ENCODE results near the gene PCCA. TPM values are rescaled to one million over a fixed set of nuclear protein-coding genes. Genes with fewer than 3 reads are reported as not detected.
"Not testable (repeated sequence)": the region's sequence is repeated elsewhere in the genome, so short reads cannot be mapped to it uniquely, and the experiment has no call there.

PCCA gene
- total RNA-seq, 1 donor from 2014 or later = 24.4 TPM

GRCh38 chr13:100515410-100515800 is 426.5 kb downstream of the PCCA start:
- DNase-seq (ENCODE audit: extremely low read depth, low read depth, low spot score) = no peak

DNA sequence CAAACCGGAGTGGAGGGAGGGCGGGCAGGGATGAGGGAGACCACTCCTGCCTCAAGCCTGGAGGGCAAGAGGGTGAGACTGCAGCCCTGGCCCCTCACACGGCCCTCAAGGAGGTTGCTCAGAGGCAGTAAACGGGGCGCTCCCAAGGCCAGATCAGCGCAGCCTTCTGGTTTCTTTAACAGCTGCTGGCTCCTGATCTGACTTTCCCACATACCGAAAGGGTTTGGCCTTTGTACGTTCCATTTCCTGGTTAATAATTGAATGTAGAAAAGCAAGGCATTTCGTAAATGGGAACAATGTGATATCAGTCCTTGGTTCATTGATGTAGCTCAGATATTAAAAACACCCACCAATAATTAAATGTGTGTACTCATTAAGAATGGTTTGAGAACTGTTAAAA is 428.2 kb downstream of the PCCA start:
- no peak for DNase-seq (ENCODE audit: extremely low read depth, low read depth, low spot score)

GRCh38 chr13:100517728-100518127 is 428.8 kb downstream of the PCCA start:
- no peak for DNase-seq (ENCODE audit: extremely low read depth, low read depth, low spot score)

DNA sequence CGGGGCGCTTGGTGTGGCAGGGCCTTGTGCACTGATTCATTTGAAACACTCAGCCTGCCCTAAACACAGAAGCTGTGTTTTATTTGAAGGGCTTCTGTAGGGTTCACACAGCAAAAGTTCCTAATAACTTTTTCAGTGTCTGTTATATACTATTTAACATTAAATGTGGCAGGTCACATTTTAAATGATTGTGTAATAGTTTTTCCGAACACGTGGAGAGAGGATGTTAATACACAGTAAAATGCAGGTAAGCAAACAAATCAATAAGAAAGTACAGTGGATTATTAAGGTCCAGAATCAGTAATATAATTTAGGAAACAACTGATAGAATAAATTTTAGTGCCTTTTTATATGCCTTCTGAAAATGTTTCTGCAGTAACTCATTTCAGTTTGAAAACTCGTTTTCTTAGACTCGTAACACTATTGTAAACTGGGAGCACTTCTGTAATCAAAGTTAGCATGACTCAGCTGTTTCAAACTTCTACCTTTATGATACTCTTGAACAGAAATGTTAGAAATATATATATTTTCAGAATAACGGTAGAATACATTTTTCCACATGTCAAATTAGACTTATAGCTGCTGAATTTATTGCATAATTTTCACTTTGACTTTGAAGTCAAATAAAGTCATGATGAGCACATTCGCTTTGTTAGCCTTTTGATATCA is 429.6 kb downstream of the PCCA start:
- DNase-seq (ENCODE audit: extremely low read depth, low read depth, low spot score) = no peak

- DNase-seq (ENCODE audit: extremely low read depth, low read depth, low spot score) = no peak
Observed at GRCh38 chr13:100519626-100520025, 430.7 kb downstream of the PCCA start.

- no peak for DNase-seq (ENCODE audit: extremely low read depth, low read depth, low spot score)
Observed at GRCh38 chr13:100520936-100521850, 432.3 kb downstream of the PCCA start.

DNA sequence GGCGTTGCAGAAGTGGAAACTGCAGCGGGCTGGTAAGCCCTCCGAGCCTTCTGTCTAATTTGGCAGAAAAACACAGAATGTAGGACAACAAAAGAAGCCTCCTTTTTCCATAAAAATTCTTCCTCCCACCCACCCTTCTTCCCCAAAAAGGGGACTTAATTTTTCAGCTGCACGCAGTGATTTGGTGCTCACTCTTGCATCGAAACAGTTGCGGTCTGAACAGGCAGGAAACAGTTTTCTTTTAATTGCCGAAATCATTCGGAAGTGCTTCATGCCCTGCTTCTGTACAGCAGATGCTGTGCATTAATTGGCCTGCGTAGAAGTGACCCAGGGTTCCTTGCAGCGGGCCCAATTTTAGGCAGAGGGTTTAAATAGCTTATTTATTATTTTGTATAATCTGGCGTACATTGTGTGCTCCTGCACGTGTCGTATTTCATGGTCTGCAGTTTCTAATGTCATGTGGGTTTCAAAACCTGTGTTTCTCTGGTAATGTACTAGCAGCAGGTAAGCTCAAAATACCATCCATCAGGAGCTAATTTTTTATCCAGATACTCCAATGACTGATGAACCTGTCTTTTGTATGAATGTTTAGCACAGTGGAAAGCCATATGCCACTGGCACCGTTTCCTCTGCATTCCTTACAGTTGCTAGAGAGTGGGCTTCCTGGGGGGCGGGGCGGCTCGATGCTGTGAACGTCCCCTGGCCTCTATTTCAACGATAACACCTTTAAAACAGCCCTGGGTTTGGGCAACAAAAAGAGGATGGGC is 433.1 kb downstream of the PCCA start:
- no peak for DNase-seq (ENCODE audit: extremely low read depth, low read depth, low spot score)

GRCh38 chr13:100522618-100523309 is 433.9 kb downstream of the PCCA start:
- no peak for DNase-seq (ENCODE audit: extremely low read depth, low read depth, low spot score)

DNA sequence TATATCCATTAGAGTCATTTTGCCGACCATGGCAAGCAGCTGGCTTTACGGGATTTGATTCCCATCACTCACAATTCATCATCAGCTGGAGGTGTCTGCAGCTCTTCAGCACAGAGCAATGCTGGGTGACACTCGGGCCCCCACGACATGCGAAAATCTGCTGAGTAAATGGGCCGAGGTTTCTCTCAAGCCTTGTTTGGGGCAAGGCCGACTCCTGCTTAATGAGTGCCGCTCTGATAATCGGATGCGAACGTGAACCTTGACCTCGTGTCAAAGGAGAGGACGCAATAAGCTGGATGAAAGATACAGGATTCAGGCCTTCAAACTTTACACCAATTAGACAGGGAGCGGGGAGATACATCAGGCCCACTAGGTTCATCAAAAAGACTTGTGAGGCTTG is 434.5 kb downstream of the PCCA start:
- no peak for DNase-seq (ENCODE audit: extremely low read depth, low read depth, low spot score)

GRCh38 chr13:100523981-100524386 is 435.1 kb downstream of the PCCA start:
- DNase-seq (ENCODE audit: extremely low read depth, low read depth, low spot score) = no peak

- DNase-seq (ENCODE audit: extremely low read depth, low read depth, low spot score) = not testable (repeated sequence)
Observed at GRCh38 chr13:100524688-100525087, 435.8 kb downstream of the PCCA start.

DNA sequence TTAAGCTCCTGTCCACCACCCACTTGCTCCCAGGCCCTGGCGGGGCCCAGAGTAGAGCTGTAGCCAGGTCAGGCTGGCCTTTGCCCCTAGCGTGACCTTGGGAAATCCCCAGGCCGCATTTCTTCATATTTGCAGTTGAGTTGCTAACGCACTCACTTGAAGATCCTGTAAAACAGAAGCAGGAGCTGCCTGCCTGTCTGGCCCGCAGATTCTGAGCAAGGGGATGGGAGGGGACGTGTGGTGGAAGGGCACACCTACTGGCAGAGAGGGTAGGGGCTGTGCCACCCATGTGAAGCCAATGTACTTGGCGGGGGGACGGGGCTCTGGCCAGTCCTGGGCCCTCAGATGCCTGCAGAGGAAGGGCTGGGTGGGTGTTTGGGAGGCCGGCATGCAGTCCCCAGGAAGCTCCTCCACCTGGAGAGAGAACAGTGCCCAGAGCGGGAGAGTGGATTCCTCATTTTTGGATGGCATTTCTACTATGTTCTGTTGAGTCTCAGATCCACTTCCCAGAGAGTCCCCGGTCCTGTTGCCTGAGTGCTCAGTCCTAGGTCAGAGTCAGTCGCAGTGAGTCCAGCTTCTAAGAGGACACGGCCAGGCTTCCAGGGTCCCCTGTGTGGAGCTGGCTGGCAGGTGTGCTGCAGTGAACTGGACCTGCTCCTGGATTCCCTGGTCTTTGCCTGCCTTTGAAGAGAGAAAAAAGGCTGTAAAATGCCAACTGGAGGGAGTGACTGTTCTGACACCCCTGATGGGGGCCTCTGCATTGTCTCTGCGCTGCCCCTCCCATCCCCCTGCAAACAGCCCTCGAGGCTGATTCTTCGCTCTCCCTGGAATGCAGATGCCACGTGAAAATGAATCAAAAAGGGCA is 436.8 kb downstream of the PCCA start:
- DNase-seq (ENCODE audit: extremely low read depth, low read depth, low spot score) = no peak

DNA sequence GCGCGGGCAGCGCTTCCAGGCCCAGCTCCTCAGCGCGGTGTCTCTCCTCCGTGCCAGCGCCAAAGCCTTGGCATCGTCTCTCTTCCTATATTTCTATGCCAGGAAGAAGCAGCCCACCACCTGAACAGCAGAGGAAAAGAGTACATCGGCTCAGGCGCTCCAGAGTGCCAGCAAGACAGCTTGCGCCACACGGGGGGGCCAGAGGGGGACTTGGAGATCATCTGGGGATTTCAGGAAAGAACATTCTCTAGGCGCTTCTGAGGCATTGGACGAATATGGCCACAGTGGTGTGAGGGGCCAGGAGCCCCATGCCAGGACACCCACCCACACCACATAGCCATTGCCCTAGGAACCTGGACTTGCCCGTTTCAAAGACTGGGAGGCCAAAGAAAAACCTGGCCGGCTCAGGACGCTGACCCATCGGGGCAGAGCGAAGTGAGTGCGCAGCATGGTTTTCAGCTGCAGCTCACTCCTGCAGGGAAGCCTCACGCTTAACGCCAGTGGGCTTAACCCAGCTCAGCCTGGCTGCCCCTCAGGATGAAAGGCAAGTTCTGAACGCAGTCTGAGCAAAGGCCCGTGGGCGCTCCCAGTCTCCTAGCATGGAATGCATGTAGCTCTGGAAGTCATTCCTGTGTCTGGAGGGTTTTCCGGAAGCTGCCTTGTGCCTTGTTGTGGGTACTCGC is 437.6 kb downstream of the PCCA start:
- no peak for DNase-seq (ENCODE audit: extremely low read depth, low read depth, low spot score)

DNA sequence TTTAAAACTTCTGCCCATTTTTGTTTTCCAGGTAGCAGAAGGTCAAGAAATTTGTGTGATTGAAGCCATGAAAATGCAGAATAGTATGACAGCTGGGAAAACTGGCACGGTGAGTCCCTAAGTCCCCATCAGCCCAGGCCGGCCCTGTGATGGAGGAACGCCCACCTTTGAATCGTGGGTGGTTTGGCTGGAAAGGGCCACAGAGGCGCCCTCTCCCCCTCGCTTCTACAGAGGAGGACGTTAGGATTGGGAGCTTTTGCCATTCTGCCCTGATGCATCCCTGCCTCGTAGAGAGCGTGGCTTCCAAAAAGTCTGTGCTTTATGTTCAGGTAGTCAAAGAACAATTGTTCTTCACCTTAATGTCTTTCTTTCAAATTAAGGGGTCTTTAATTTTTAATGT is 438.8 kb downstream of the PCCA start:
- DNase-seq (ENCODE audit: extremely low read depth, low read depth, low spot score) = no peak

- DNase-seq (ENCODE audit: extremely low read depth, low read depth, low spot score) = no peak
Observed at GRCh38 chr13:100528353-100528752, 439.5 kb downstream of the PCCA start.

DNA sequence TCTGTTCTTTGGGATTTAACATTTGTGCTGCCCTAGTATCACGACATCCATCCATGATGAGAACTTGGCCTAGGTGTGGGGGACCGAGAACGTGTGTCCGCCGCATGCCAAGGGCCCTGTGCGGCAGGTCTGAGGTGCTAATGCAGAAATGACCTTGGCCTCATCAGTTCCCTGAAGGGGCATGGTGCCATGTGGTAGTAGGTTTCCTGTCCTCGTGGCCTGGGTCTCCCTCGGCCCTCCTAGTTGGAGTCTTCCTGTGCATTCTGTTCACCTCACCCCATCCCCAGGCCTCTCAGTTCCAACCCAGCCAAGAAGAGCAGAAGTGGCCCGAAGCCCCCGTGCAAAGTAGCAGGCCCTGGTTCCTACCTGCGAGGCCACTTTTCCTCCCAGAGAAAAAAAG is 439.9 kb downstream of the PCCA start:
- no peak for DNase-seq (ENCODE audit: extremely low read depth, low read depth, low spot score)

GRCh38 chr13:100529666-100530377 is 440.9 kb downstream of the PCCA start:
- DNase-seq (ENCODE audit: extremely low read depth, low read depth, low spot score) = no peak

DNA sequence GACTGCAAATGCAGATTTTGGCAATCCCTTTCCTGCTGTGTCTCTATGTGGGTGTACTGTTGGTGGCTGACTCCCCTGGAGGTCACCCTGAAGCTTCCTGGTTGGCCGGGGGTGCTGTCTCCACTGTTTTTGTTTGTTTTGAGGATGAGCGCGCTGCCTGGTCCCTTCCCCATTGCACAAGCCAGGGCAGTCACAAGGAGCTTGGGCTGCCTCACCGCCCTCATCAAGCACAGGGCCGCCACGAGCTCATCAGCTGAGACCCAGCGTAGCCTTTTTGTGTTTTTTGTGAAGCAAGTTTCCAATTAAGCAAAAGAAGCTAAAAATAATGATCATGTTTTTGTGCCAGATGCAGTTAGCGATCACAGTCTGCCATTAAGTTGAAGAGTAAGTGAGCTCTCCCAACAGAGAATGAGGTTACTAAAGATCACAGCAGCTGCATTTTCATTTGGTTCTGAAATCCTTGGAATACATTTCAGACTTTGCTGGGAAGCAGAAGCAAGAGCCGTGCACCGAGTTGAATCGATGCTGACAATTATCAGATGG is 441.8 kb downstream of the PCCA start:
- DNase-seq (ENCODE audit: extremely low read depth, low read depth, low spot score) = no peak
